ENCODE measurements around the gene UBQLN1. TPM values are rescaled to one million over a fixed set of nuclear protein-coding genes. Genes with fewer than 3 reads are reported as not detected.
A peak's percentile ranks its signal among the peaks of the same experiment; 100 is the strongest.
"Not testable (repeated sequence)": the region's sequence is repeated elsewhere in the genome, so short reads cannot be mapped to it uniquely, and the experiment has no call there.

UBQLN1 gene
- total and polyA plus RNA-seq, 3 experiments from 2014 or later, result 76.6 to 101 (median 95.1) TPM

GRCh38 chr9:83622433-83622938 is 85.3 kb downstream of the UBQLN1 start:
- peak overlapping the region; percentile 72 for H3K4me3 ChIP-seq (ENCODE audit: low read length)
- no peaks in the 10 kb centered on the region for H3K27me3 Mint-ChIP-seq
- H3K27me3 ChIP-seq (ENCODE audit: insufficient read depth, low read length, poor library complexity, severe bottlenecking), result no peaks in the 10 kb centered on the region
- ChIA-PET CTCF (interaction anchor here (1.0 to 3.0 kb wide), 10 partner anchors 8 to 292 kb away, joined by 3 to 36 read pairs (median 8); partner anchors contain the start of gene UBQLN1), POLR2A (interaction anchor here (0.6 to 2.4 kb wide), 7 partner anchors 10 to 358 kb away, joined by 3 to 22 read pairs (median 4); partner anchors contain the start of genes HNRNPK, KIF27, RMI1 and UBQLN1)
- peaks cover 0 to 11% (median 2%) of the 10 kb centered on the region in 3 donors for H3K36me3 Mint-ChIP-seq
- DNase-seq, result peak in 2 of 5 donors; percentile 42 to 72
- H3K9me3 Mint-ChIP-seq, result no peaks in the 10 kb centered on the region
- peaks cover 33 to 43% (median 36%) of the 10 kb centered on the region in 3 donors for H3K4me1 Mint-ChIP-seq
- peak overlapping the region; percentile 90 to 99 (median 96) for H3K27ac Mint-ChIP-seq
- no peaks in the 10 kb centered on the region for H3K36me3 ChIP-seq (ENCODE audit: insufficient read depth, low read length)
- H3K4me1 ChIP-seq (ENCODE audit: insufficient read depth, low read length), result peaks cover 18% of the 10 kb centered on the region
- no peaks in the 10 kb centered on the region for H3K9me3 ChIP-seq (ENCODE audit: low read length)
- H3K4me3 Mint-ChIP-seq, result peak overlapping the region; percentile 87 to 98 (median 92)
- H3K27ac ChIP-seq (ENCODE audit: low read depth, low read length), result peak overlapping the region; percentile 84

- Mint-ChIP-seq H3K4me1 (peaks cover 32 to 40% (median 34%) of the 10 kb centered on the region in 3 donors), H3K27me3 (no peaks in the 10 kb centered on the region), H3K9me3 (no peaks in the 10 kb centered on the region), H3K27ac (peak overlapping the region in 3 of 8 donors; percentile 27 to 90 (median 82)), H3K36me3 (peaks cover 0 to 5% (median 0%) of the 10 kb centered on the region in 3 donors), H3K4me3 (peak overlapping the region in 6 of 7 donors; percentile 51 to 98 (median 68))
- Histone ChIP-seq H3K4me3 (ENCODE audit: low read length) (no peak overlapping the region), H3K9me3 (ENCODE audit: low read length) (no peaks in the 10 kb centered on the region), H3K27ac (ENCODE audit: low read depth, low read length) (no peak overlapping the region), H3K4me1 (ENCODE audit: insufficient read depth, low read length) (peaks cover 18% of the 10 kb centered on the region), H3K36me3 (ENCODE audit: insufficient read depth, low read length) (no peaks in the 10 kb centered on the region), H3K27me3 (ENCODE audit: insufficient read depth, low read length, poor library complexity, severe bottlenecking) (no peaks in the 10 kb centered on the region)
- POLR2A ChIA-PET, result interaction anchor here (0.6 to 1.8 kb wide), 4 partner anchors 86 to 289 kb away, joined by 3 to 7 read pairs (median 4); no protein-coding TSS in a partner anchor
- CTCF ChIA-PET, result interaction anchor here (0.7 to 2.7 kb wide), 20 partner anchors 8 to 313 kb away, joined by 3 to 36 read pairs (median 6); partner anchors contain the start of genes KIF27 and UBQLN1
- peak; percentile 11 to 60 (median 42) for DNase-seq
These were observed 86.7 kb downstream of the UBQLN1 start for GRCh38 chr9:83620841-83621636.

GRCh38 chr9:83617299-83617698 is 90.5 kb downstream of the UBQLN1 start:
- Histone ChIP-seq H3K36me3 (ENCODE audit: insufficient read depth, low read length) (no peaks in the 10 kb centered on the region), H3K27ac (ENCODE audit: low read depth, low read length) (no peak overlapping the region), H3K9me3 (ENCODE audit: low read length) (no peaks in the 10 kb centered on the region), H3K4me1 (ENCODE audit: insufficient read depth, low read length) (peaks cover 1% of the 10 kb centered on the region), H3K4me3 (ENCODE audit: low read length) (no peak overlapping the region), H3K27me3 (ENCODE audit: insufficient read depth, low read length, poor library complexity, severe bottlenecking) (no peaks in the 10 kb centered on the region)
- Mint-ChIP-seq H3K36me3 (peaks cover 0 to 5% (median 0%) of the 10 kb centered on the region in 3 donors), H3K27me3 (peaks cover 0 to under 1% of the 10 kb centered on the region in 2 donors), H3K4me1 (peaks cover 7 to 12% (median 12%) of the 10 kb centered on the region in 3 donors), H3K9me3 (no peaks in the 10 kb centered on the region), H3K27ac (no peak overlapping the region), H3K4me3 (no peak overlapping the region)
- CTCF ChIA-PET, result no interaction called here
- DNase-seq, result no peak
- POLR2A ChIA-PET, result interaction anchor here (0.6 kb wide), 1 partner anchor 295 kb away, joined by 3 read pairs; no protein-coding TSS in a partner anchor

GRCh38 chr9:83613298-83613697 is 94.5 kb downstream of the UBQLN1 start:
- POLR2A ChIA-PET; H3K4me1 Mint-ChIP-seq; H3K4me3 ChIP-seq (ENCODE audit: low read length); H3K27ac Mint-ChIP-seq; DNase-seq; H3K9me3 Mint-ChIP-seq; H3K36me3 ChIP-seq (ENCODE audit: insufficient read depth, low read length); H3K4me1 ChIP-seq (ENCODE audit: insufficient read depth, low read length); H3K27me3 ChIP-seq (ENCODE audit: insufficient read depth, low read length, poor library complexity, severe bottlenecking); H3K27me3 Mint-ChIP-seq; H3K9me3 ChIP-seq (ENCODE audit: low read length); H3K36me3 Mint-ChIP-seq; H3K27ac ChIP-seq (ENCODE audit: low read depth, low read length); CTCF ChIA-PET; H3K4me3 Mint-ChIP-seq: not testable (repeated sequence)

Other genes starting within 250 kb of the UBQLN1 start
- under 1 TPM; 0.62 to 0.68 TPM for gene FRMD3, start 169.6 kb downstream of the UBQLN1 start, total RNA-seq
- 0.35 TPM for gene FRMD3, start 169.6 kb downstream of the UBQLN1 start, polyA plus RNA-seq
- 1 to 10 TPM; 5.9 to 6.3 TPM for gene IDNK, start 84.8 kb downstream of the UBQLN1 start, total RNA-seq
- 16.9 TPM for gene IDNK, start 84.8 kb downstream of the UBQLN1 start, polyA plus RNA-seq
- gene GKAP1, start 109.8 kb upstream of the UBQLN1 start, total RNA-seq, result 1 to 10 TPM; 3.2 to 4.0 TPM
- gene GKAP1, start 109.8 kb upstream of the UBQLN1 start, polyA plus RNA-seq, result 5.1 TPM
- 1 to 10 TPM; 2.8 to 3.2 TPM for gene KIF27, start 213.5 kb upstream of the UBQLN1 start, total RNA-seq
- 2.0 TPM for gene KIF27, start 213.5 kb upstream of the UBQLN1 start, polyA plus RNA-seq